Measurements from ENCODE around the gene PEDS1.

PEDS1 gene

DNA sequence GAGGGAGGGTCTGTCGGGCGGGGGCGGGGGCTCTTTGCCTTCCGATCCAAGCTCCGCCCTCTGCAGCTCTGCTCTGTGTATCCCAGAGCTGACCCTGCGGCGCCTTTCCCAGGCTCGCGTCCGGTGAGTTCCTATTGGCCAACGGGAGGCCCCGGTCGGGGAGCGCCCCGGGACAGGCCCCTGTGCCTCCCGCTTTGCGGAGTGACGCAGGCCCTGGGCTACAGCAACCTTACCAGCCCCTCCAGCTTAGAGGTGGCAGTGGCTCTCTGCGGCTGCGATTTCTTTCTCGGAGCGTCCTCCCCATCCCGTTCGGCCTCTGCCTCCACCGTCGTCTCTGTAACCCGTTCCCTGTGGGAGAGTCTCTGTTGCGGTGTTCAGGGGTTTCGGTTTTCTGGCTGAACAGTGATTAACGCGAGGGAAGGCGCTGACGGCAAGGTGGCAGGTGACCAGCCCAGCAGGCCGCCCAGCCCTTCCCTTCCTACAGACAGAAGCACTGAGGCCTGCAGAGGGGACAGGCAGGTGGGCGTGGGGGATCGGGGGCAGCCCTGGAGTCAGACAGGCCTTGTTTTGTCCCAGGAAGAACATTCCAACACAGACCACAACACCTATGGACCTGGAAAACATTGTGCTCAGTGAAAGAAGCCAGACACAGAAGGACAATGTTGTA lies 19.0 kb upstream of the PEDS1 start:
- no peak for TF ChIP-seq POLR2AphosphoS5 (IDR thresholded peaks at IDR 0.05; ENCODE audit: low read depth)
- TF ChIP-seq GABPA (IDR thresholded peaks at IDR 0.05; ENCODE audit: low read depth): no peak
- TF ChIP-seq, protein P1, sequence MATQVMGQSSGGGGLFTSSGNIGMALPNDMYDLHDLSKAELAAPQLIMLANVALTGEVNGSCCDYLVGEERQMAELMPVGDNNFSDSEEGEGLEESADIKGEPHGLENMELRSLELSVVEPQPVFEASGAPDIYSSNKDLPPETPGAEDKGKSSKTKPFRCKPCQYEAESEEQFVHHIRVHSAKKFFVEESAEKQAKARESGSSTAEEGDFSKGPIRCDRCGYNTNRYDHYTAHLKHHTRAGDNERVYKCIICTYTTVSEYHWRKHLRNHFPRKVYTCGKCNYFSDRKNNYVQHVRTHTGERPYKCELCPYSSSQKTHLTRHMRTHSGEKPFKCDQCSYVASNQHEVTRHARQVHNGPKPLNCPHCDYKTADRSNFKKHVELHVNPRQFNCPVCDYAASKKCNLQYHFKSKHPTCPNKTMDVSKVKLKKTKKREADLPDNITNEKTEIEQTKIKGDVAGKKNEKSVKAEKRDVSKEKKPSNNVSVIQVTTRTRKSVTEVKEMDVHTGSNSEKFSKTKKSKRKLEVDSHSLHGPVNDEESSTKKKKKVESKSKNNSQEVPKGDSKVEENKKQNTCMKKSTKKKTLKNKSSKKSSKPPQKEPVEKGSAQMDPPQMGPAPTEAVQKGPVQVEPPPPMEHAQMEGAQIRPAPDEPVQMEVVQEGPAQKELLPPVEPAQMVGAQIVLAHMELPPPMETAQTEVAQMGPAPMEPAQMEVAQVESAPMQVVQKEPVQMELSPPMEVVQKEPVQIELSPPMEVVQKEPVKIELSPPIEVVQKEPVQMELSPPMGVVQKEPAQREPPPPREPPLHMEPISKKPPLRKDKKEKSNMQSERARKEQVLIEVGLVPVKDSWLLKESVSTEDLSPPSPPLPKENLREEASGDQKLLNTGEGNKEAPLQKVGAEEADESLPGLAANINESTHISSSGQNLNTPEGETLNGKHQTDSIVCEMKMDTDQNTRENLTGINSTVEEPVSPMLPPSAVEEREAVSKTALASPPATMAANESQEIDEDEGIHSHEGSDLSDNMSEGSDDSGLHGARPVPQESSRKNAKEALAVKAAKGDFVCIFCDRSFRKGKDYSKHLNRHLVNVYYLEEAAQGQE (IDR thresholded peaks at IDR 0.05; ENCODE audit: insufficient replicate concordance, low read depth): no peak
- TF ChIP-seq, protein P2, sequence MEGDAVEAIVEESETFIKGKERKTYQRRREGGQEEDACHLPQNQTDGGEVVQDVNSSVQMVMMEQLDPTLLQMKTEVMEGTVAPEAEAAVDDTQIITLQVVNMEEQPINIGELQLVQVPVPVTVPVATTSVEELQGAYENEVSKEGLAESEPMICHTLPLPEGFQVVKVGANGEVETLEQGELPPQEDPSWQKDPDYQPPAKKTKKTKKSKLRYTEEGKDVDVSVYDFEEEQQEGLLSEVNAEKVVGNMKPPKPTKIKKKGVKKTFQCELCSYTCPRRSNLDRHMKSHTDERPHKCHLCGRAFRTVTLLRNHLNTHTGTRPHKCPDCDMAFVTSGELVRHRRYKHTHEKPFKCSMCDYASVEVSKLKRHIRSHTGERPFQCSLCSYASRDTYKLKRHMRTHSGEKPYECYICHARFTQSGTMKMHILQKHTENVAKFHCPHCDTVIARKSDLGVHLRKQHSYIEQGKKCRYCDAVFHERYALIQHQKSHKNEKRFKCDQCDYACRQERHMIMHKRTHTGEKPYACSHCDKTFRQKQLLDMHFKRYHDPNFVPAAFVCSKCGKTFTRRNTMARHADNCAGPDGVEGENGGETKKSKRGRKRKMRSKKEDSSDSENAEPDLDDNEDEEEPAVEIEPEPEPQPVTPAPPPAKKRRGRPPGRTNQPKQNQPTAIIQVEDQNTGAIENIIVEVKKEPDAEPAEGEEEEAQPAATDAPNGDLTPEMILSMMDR (IDR thresholded peaks at IDR 0.05; ENCODE audit: insufficient read depth, low read length): no peak
- no peak for TF ChIP-seq SPI1 (IDR thresholded peaks at IDR 0.05; ENCODE audit: borderline replicate concordance, low read depth)
- DNase-seq (ENCODE audit: low read depth in 1 of 2, low spot score in 1 of 2): no peak
- Histone ChIP-seq H3K27me3 (ENCODE audit: insufficient read depth, poor library complexity, severe bottlenecking) (no peaks in the 10 kb centered on the region), H3K27ac (replicated peaks) (no peak overlapping the region), H3K4me3 (replicated peaks; ENCODE audit: insufficient read depth, low read length) (no peak overlapping the region)

DNA sequence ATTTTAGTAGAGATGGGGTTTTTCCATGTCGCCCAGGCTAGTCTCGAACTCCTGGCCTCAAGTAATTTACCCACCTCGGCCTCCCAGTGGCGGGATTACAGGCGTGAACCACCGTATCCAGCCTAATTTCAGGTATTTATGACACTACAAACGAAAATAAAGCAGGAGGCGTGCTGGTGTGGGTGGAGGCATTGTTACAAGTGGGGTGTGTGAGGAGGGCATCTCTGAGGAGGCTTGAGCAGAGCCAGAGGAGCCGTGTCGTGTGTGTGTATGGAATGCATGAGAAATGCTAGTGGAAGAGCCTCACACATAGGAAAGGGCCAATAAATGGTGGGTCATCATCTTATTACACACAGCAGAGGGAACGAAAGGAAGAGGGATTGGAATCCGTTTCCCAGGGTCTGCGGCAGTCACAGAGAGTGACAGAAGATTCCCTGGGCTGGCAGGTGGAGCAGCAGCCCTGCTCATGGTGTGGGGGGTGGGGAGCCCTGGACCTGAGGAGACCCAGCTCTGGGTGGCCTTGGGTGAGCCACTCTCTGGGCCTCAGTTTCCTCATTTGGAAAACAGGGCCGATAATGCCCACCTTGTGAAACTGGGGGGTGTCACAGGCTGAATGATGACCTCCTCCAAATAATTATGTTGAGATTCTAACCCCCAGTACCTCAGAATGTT lies 17.2 kb upstream of the PEDS1 start:
- no peak overlapping the region for H3K4me3 ChIP-seq (replicated peaks; ENCODE audit: insufficient read depth, low read length)
- H3K27me3 ChIP-seq (ENCODE audit: insufficient read depth, poor library complexity, severe bottlenecking): no peaks in the 10 kb centered on the region
- H3K27ac ChIP-seq (replicated peaks): no peak overlapping the region
- no peak for DNase-seq (ENCODE audit: low read depth in 1 of 2, low spot score in 1 of 2)
- no peak for TF ChIP-seq SPI1 (IDR thresholded peaks at IDR 0.05; ENCODE audit: borderline replicate concordance, low read depth)
- no peak for TF ChIP-seq POLR2AphosphoS5 (IDR thresholded peaks at IDR 0.05; ENCODE audit: low read depth)
- no peak for TF ChIP-seq GABPA (IDR thresholded peaks at IDR 0.05; ENCODE audit: low read depth)
- TF ChIP-seq, protein P2 (IDR thresholded peaks at IDR 0.05; ENCODE audit: insufficient read depth, low read length): no peak
- TF ChIP-seq, protein P1 (IDR thresholded peaks at IDR 0.05; ENCODE audit: insufficient replicate concordance, low read depth): no peak

DNA sequence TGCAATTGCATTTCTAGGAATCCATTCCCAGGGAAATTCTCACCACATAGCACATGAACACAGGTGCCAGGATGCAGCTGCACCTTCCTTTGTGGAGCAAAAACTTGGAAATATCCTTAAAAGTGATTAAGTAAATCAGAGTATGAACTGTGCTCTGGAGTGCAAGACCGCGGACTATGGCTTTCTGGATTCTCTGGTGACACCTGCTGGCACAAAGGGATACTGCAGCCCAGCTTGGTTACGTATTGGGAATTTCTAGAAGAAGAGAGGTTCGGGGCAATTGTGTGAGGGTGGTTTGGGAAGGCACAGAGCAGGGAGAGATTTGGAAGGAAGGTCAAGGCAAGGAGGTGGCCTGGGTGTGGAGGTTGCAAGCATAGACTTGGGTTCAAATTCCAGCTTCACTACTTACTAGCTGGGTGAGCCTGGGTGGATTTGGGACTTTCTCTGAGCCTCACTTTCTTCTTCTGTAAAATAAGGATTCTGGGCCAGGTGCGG lies 15.9 kb upstream of the PEDS1 start:
- Histone ChIP-seq H3K27me3 (ENCODE audit: insufficient read depth, poor library complexity, severe bottlenecking) (no peaks in the 10 kb centered on the region), H3K4me3 (replicated peaks; ENCODE audit: insufficient read depth, low read length) (no peak overlapping the region), H3K27ac (replicated peaks) (no peak overlapping the region)
- DNase-seq (ENCODE audit: low read depth in 1 of 2, low spot score in 1 of 2): peak in 1 of 2 experiments; percentile 75
- TF ChIP-seq SPI1 (IDR thresholded peaks at IDR 0.05; ENCODE audit: borderline replicate concordance, low read depth): no peak
- no peak for TF ChIP-seq GABPA (IDR thresholded peaks at IDR 0.05; ENCODE audit: low read depth)
- TF ChIP-seq, protein P2 (IDR thresholded peaks at IDR 0.05; ENCODE audit: insufficient read depth, low read length): peak; percentile 93
- TF ChIP-seq, protein P1 (IDR thresholded peaks at IDR 0.05; ENCODE audit: insufficient replicate concordance, low read depth): no peak
- no peak for TF ChIP-seq POLR2AphosphoS5 (IDR thresholded peaks at IDR 0.05; ENCODE audit: low read depth)

All from HL-60 (cell line).